Measurements from ENCODE around the gene PAPOLA.

DNA sequence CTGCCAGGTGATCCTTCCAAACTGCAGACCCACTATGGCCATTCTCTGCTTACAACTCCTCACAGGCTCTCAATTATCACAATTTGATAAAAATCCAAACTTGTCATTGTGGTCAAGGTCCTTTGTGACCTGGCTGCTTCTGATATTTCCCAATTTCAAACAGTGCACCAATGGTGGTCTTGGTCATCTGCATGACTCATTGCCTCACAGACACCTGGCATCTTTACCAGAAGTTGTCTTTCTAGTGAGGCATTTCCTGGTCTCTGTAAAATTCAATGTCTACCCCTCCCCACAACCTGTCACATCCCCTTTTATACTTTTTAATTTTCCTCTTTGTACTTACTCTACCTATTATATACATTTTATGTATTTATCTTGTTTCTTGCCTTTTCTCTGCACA is 17.8 kb upstream of the PAPOLA start:
- TF ChIP-seq, protein P1, sequence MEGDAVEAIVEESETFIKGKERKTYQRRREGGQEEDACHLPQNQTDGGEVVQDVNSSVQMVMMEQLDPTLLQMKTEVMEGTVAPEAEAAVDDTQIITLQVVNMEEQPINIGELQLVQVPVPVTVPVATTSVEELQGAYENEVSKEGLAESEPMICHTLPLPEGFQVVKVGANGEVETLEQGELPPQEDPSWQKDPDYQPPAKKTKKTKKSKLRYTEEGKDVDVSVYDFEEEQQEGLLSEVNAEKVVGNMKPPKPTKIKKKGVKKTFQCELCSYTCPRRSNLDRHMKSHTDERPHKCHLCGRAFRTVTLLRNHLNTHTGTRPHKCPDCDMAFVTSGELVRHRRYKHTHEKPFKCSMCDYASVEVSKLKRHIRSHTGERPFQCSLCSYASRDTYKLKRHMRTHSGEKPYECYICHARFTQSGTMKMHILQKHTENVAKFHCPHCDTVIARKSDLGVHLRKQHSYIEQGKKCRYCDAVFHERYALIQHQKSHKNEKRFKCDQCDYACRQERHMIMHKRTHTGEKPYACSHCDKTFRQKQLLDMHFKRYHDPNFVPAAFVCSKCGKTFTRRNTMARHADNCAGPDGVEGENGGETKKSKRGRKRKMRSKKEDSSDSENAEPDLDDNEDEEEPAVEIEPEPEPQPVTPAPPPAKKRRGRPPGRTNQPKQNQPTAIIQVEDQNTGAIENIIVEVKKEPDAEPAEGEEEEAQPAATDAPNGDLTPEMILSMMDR (IDR thresholded peaks at IDR 0.05) = no peak
- TF ChIP-seq POLR2A (IDR thresholded peaks at IDR 0.05; ENCODE audit: low read depth) = no peak

Data from esophagus muscularis mucosa (tissue), 3 donors.